HUES6 (cell line): ENCODE data around the gene ARHGEF6.

Experiments used
- H3K27ac ChIP-seq: 2 replicates; pipeline ENCODE4 v1.7.0; 2013; ENCODE audit warnings: low read depth, mild to moderate bottlenecking, low read length, inconsistent platforms
- H3K27me3 ChIP-seq: 2 replicates; pipeline ENCODE4 v1.6.1; 2013; ENCODE audit warnings: low read length; ENCODE audit not compliant: control insufficient read depth, insufficient read depth
- H3K36me3 ChIP-seq: 2 replicates; pipeline ENCODE4 v1.6.1; 2013; ENCODE audit warnings: low read length; ENCODE audit not compliant: control insufficient read depth, insufficient read depth
- H3K4me1 ChIP-seq: 2 replicates; pipeline ENCODE4 v1.6.1; 2013; ENCODE audit warnings: low read length; ENCODE audit not compliant: control insufficient read depth, insufficient read depth
- H3K4me3 ChIP-seq: 2 replicates; pipeline ENCODE4 v1.5.1; 2013; ENCODE audit warnings: low read depth, low read length
- H3K9ac ChIP-seq: one replicate; pipeline ENCODE4 v1.6.1; 2013; ENCODE audit warnings: mild to moderate bottlenecking, low read length
- H3K9me3 ChIP-seq: 2 replicates; pipeline ENCODE4 v1.6.1; 2013; ENCODE audit warnings: low read depth, low read length; ENCODE audit not compliant: control insufficient read depth, insufficient read depth

ARHGEF6 gene

DNA sequence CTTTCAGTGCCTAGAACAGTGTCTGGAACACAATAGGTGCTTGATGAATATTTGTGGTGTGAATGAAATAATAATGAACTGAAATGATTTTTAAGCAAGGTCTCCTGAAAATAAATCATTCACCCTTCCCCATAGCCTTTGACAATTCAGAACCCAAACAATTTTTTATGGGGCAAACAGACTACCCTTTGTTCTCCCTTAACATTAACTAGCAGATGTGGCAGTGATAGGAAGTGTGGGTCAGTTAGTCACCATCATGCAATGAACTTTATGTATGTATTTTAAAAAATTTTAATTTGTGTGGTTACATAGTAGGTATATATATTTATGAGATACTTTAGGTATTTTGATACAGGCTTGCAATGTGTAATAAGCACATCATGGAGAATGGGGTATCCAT, 160.0 kb downstream of the ARHGEF6 start:
- Histone ChIP-seq H3K4me1 (no peaks in the 10 kb centered on the region), H3K27me3 (peaks cover 6% of the 10 kb centered on the region; the same call in 1 of the 2 replicates), H3K36me3 (no peaks in the 10 kb centered on the region), H3K9me3 (no peaks in the 10 kb centered on the region), H3K9ac (no peak overlapping the region), H3K4me3 (no peak overlapping the region), H3K27ac (no peak overlapping the region)

DNA sequence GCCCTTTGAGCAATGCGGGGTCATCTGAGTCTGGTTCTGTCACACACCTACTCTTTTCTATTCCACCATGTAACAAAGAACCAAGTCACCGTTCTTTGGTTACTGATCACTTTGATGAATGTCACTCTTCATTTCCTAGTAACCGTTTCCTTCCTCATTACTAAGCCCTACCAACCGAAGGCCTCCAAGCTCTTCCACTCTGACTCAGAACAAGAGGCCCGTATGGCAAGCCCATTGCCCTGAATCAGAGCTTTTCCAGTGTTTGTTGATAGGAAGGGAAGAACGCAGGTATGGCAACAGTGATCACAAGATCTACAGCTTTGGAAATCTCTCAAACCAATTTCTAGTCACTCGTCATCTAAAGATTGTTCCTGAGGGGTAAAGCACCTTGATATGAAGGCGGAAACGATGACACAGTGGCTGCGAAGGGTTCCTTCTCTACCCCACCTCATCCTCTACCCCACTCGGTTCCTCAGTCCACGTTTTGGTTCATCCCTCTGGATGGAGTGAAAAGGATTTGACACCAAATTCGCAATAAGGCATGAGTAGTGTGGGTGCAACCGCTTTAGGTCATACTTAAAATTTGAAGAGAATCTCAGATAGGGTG, 160.7 kb downstream of the ARHGEF6 start:
- H3K4me1 ChIP-seq, result no peaks in the 10 kb centered on the region
- H3K4me3 ChIP-seq, result no peak overlapping the region
- H3K27ac ChIP-seq, result no peak overlapping the region
- H3K9me3 ChIP-seq, result no peaks in the 10 kb centered on the region
- no peak overlapping the region for H3K9ac ChIP-seq
- H3K36me3 ChIP-seq, result no peaks in the 10 kb centered on the region
- H3K27me3 ChIP-seq, result peaks cover 6% of the 10 kb centered on the region; the same call in 1 of the 2 replicates

DNA sequence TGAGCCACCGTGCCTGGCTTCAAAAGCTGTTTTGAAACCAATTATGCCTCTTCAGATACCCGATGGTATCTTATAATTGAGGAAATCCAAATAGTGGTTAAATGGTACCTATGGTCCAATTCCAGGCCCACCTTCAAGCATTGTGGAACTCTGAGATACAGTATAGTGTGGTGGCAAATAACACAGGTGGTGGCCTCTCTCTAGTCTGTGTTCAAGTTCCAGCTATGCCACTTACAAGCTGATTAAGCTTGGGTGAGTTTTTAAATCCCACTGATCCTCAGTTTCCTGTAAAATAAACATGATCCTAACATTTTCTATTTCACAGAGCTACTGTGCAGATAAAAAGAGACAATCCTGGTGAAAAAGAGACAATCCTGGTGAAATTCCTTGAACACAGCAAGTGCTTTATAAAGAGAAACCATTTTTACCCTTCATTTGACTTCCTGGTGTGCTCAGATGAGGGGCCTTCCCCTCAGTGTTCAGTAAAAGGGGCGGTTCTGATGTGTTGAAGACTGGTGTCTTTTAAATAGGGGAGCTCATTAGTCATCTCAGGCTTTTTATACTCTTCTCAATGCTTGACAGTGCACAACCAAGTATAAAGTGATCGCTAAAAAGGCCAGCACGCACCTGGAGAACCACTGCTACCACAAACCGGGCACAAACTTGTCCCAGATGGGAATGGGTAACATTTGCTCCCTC, 163.6 kb downstream of the ARHGEF6 start:
- H3K9me3 ChIP-seq, result no peaks in the 10 kb centered on the region
- no peak overlapping the region for H3K4me3 ChIP-seq
- H3K36me3 ChIP-seq, result no peaks in the 10 kb centered on the region
- H3K9ac ChIP-seq, result no peak overlapping the region
- H3K4me1 ChIP-seq, result no peaks in the 10 kb centered on the region
- no peak overlapping the region for H3K27ac ChIP-seq
- no peaks in the 10 kb centered on the region; the same call in 1 of the 2 replicates for H3K27me3 ChIP-seq
